Upper lobe of left lung (tissue), 6 donors: ENCODE results near the gene DAZAP1. TPM values are rescaled to one million over a fixed set of nuclear protein-coding genes. Genes with fewer than 3 reads are reported as not detected.

Experiments
- ATAC-seq, 2 donors: fragments of 200-7000 bp; cut with Tn5 transposase; one replicate each; pipeline ENCODE4 v1.9.1; 2022; ENCODE audit warnings: mild to moderate bottlenecking in 2 of 2, moderate library complexity in 2 of 2; ENCODE audit not compliant: low FRiP score in 2 of 2
- DNase-seq, 2 donors: peaks; one replicate each; pipeline ENCODE4 v3.0.0-alpha.2; 2019 to 2020
- H3K27ac ChIP-seq, 4 donors: fragments of 200-600 bp; sonication (generic); one replicate each; pipeline ENCODE4 v1.5.1; 2016 to 2019
- H3K27me3 ChIP-seq, 4 donors: fragments of 200-600 bp; sonication (generic); one replicate each; pipeline ENCODE4 v1.5.1; 2017 to 2019
- H3K36me3 ChIP-seq, 4 donors: fragments of 200-600 bp; sonication (generic); one replicate each; pipeline ENCODE4 v1.5.1; 2016 to 2019
- H3K4me1 ChIP-seq, 4 donors: fragments of 200-600 bp; sonication (generic); one replicate each; pipeline ENCODE4 v1.5.1; 2018 to 2019
- H3K4me3 ChIP-seq, 4 donors: fragments of 200-600 bp; sonication (generic); one replicate each; pipeline ENCODE4 v1.5.1; 2017 to 2019; ENCODE audit warnings: mild to moderate bottlenecking in 2 of 4, moderate library complexity in 1 of 4
- H3K9me3 ChIP-seq, 4 donors: fragments of 200-600 bp; sonication (generic); one replicate each; pipeline ENCODE4 v1.5.1; 2018 to 2019
- EP300 ChIP-seq, 4 donors: sonication (generic); formaldehyde crosslinking; IDR thresholded peaks; one replicate each; pipeline ENCODE4 v1.5.1; 2017; ENCODE audit warnings: antibody characterized with exemption in 4 of 4, control low read depth in 2 of 4
- POLR2A ChIP-seq, 4 donors: fragments of 450-650 bp; IDR thresholded peaks; one replicate each; pipeline ENCODE4 v1.5.1; 2016 to 2017; ENCODE audit warnings: antibody characterized with exemption in 4 of 4, mild to moderate bottlenecking in 2 of 4
- POLR2AphosphoS5 ChIP-seq, 2 donors: sonication (generic); formaldehyde crosslinking; IDR thresholded peaks; one replicate each; pipeline ENCODE4 v1.5.1; 2017; ENCODE audit warnings: antibody characterized with exemption in 2 of 2
- WGBS, 2 donors: methylation state at CpG; one replicate each; pipeline ENCODE4 v1.1.5; 2017 to 2018; 5-methylcytosine and 5-hydroxymethylcytosine counted together
- total RNA-seq, 6 donors: library from RNA; depleted of rRNA in 4 of 6; stranded (reverse); fragments of >200 nt in 4 of 6; gene quantifications; one replicate each; pipeline versions ENCODE4 v1.1.0 to v1.2.1, GENCODE V29; 2016 to 2021
- TF ChIP-seq, protein P1 (sequence below), 6 experiments: fragments of 450-650 bp in 4 of 6; fragments of 200-600 bp in 2 of 6; sonication (generic) in 2 of 6; IDR thresholded peaks; one replicate each; pipeline ENCODE4 v1.5.1; 2016 to 2019; ENCODE audit warnings: antibody characterized with exemption in 6 of 6
- donor health status: DM: no; HTN: no; CAD: no; lungs with moderate emphysema.
- donor health status: DM: no; HTN: yes; CAD: no; lungs with severe emphysema.

DAZAP1 gene
- total RNA-seq, 6 donors from 2014 or later: 38.9 to 107 (median 78.7) TPM

DNA sequence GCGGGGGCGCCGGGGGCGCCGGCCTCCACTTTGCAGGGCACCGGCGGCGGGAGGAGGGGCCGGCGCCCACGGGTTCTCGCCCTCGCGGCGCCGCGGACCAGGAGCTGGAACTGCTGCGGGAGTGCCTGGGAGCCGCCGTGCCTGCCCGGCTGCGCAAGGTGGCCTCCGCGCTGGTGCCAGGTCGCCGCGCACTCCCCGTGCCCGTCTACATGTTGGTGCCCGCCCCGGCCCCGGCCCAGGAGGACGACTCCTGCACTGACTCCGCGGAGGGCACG lies 59.8 kb downstream of the DAZAP1 start:
- no peaks in the 10 kb centered on the region for H3K9me3 ChIP-seq
- peak overlapping the region in 1 of 4 donors; percentile 3 for H3K4me3 ChIP-seq
- DNase-seq: no peak
- H3K27me3 ChIP-seq: peaks cover 5 to 73% (median 51%) of the 10 kb centered on the region in 4 donors
- TF ChIP-seq POLR2A (IDR thresholded peaks at IDR 0.05) (no peak), EP300 (IDR thresholded peaks at IDR 0.05) (no peak), POLR2AphosphoS5 (IDR thresholded peaks at IDR 0.05) (no peak)
- TF ChIP-seq, protein P1, sequence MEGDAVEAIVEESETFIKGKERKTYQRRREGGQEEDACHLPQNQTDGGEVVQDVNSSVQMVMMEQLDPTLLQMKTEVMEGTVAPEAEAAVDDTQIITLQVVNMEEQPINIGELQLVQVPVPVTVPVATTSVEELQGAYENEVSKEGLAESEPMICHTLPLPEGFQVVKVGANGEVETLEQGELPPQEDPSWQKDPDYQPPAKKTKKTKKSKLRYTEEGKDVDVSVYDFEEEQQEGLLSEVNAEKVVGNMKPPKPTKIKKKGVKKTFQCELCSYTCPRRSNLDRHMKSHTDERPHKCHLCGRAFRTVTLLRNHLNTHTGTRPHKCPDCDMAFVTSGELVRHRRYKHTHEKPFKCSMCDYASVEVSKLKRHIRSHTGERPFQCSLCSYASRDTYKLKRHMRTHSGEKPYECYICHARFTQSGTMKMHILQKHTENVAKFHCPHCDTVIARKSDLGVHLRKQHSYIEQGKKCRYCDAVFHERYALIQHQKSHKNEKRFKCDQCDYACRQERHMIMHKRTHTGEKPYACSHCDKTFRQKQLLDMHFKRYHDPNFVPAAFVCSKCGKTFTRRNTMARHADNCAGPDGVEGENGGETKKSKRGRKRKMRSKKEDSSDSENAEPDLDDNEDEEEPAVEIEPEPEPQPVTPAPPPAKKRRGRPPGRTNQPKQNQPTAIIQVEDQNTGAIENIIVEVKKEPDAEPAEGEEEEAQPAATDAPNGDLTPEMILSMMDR (IDR thresholded peaks at IDR 0.05): no peak
- no peak for ATAC-seq
- H3K36me3 ChIP-seq: no peaks in the 10 kb centered on the region
- H3K4me1 ChIP-seq: peaks cover 60 to 74% (median 65%) of the 10 kb centered on the region in 4 donors
- 14% methylated on average over 7 of the region's 36 CpGs; no CpG with 5 or more reads in 1 of the 2 donors for WGBS, 2 donors
- no peak overlapping the region for H3K27ac ChIP-seq

DNA sequence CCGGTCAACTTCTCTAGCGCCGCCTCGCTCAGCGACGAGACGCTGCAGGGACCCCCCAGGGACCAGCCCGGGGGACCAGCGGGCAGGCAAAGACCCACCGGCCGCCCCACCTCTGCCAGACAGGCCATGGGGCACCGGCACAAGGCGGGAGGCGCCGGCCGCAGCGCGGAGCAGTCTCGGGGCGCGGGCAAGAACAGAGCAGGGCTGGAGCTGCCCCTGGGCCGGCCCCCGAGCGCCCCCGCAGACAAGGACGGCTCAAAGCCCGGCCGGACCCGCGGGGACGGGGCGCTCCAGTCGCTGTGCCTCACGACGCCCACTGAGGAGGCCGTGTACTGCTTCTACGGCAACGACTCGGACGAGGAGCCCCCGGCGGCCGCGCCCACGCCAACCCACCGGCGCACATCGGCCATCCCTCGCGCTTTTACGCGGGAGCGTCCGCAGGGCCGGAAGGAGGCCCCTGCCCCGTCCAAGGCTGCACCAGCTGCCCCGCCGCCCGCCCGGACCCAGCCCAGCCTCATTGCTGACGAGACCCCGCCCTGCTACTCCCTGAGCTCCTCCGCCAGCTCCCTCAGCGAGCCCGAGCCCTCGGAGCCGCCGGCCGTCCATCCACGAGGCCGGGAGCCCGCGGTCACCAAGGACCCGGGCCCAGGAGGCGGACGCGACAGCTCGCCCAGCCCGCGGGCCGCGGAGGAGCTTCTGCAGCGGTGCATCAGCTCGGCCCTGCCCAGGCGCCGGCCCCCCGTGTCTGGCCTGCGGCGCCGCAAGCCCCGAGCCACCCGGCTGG lies 60.3 kb downstream of the DAZAP1 start:
- peak overlapping the region in 1 of 4 donors; percentile 3 for H3K4me3 ChIP-seq

DNA sequence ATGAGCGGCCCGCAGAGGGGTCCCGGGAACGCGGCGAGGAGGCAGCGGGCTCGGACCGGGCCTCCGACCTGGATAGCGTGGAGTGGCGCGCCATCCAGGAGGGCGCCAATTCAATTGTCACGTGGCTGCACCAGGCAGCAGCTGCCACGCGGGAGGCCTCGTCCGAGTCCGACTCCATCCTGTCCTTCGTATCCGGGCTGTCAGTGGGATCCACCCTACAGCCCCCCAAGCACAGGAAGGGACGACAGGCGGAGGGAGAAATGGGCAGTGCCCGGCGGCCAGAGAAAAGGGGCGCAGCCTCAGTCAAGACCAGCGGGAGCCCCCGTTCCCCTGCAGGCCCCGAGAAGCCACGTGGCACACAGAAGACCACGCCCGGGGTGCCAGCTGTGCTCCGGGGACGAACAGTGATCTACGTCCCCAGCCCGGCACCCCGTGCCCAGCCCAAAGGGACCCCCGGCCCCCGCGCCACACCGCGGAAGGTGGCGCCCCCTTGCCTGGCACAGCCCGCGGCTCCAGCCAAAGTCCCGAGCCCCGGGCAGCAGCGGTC lies 61.0 kb downstream of the DAZAP1 start:
- WGBS, 2 donors: 5 to 9% methylated on average over 14 to 23 of the region's 49 CpGs
- Histone ChIP-seq H3K4me1 (peaks cover 60 to 78% (median 65%) of the 10 kb centered on the region in 4 donors), H3K36me3 (no peaks in the 10 kb centered on the region), H3K9me3 (no peaks in the 10 kb centered on the region), H3K27me3 (peaks cover 5 to 81% (median 55%) of the 10 kb centered on the region in 4 donors), H3K4me3 (peak overlapping the region in 3 of 4 donors; percentile 17 to 50 (median 24)), H3K27ac (no peak overlapping the region)
- ATAC-seq (no peak), DNase-seq (peak in 1 of 2 donors; percentile 77)
- TF ChIP-seq POLR2AphosphoS5 (IDR thresholded peaks at IDR 0.05) (no peak), EP300 (IDR thresholded peaks at IDR 0.05) (no peak), POLR2A (IDR thresholded peaks at IDR 0.05) (no peak)
- TF ChIP-seq, protein P1 (IDR thresholded peaks at IDR 0.05): no peak

More for the DNA sequence above, 60.3 kb downstream of the DAZAP1 start:
- ATAC-seq: no peak
- Histone ChIP-seq H3K27me3 (peaks cover 5 to 79% (median 54%) of the 10 kb centered on the region in 4 donors), H3K36me3 (no peaks in the 10 kb centered on the region), H3K4me1 (peaks cover 60 to 78% (median 65%) of the 10 kb centered on the region in 4 donors), H3K27ac (no peak overlapping the region), H3K9me3 (no peaks in the 10 kb centered on the region)
- peak in 1 of 2 donors; percentile 85 for DNase-seq
- TF ChIP-seq POLR2AphosphoS5 (IDR thresholded peaks at IDR 0.05): no peak
- no peak for TF ChIP-seq POLR2A (IDR thresholded peaks at IDR 0.05)
- TF ChIP-seq EP300 (IDR thresholded peaks at IDR 0.05): no peak
- TF ChIP-seq, protein P1 (IDR thresholded peaks at IDR 0.05): no peak
- WGBS, 2 donors: 0 to 2% methylated on average over 1 to 13 of the region's 92 CpGs

DNA sequence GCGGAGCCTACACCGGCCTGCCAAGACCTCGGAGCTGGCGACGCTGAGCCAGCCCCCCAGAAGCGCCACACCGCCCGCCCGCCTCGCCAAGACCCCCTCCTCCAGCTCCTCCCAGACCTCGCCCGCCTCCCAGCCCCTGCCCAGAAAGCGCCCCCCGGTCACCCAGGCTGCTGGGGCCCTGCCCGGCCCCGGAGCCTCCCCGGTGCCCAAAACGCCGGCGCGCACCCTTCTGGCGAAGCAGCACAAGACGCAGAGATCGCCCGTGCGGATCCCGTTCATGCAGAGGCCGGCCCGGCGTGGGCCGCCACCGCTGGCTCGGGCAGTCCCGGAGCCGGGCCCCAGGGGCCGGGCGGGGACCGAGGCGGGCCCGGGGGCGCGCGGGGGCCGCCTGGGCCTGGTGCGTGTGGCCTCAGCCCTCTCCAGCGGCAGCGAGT lies 61.5 kb downstream of the DAZAP1 start:
- peaks cover 5 to 81% (median 55%) of the 10 kb centered on the region in 4 donors for H3K27me3 ChIP-seq
- peak overlapping the region in 3 of 4 donors; percentile 17 to 50 (median 24) for H3K4me3 ChIP-seq
- peak in 1 of 2 donors; percentile 87 for DNase-seq
- H3K4me1 ChIP-seq: peaks cover 60 to 78% (median 65%) of the 10 kb centered on the region in 4 donors
- TF ChIP-seq EP300 (IDR thresholded peaks at IDR 0.05): no peak
- TF ChIP-seq, protein P1 (IDR thresholded peaks at IDR 0.05): no peak
- TF ChIP-seq POLR2A (IDR thresholded peaks at IDR 0.05): no peak
- no peak for TF ChIP-seq POLR2AphosphoS5 (IDR thresholded peaks at IDR 0.05)
- ATAC-seq: no peak
- H3K9me3 ChIP-seq: no peaks in the 10 kb centered on the region
- WGBS, 2 donors: 0 to 3% methylated on average over 1 to 21 of the region's 47 CpGs
- no peak overlapping the region for H3K27ac ChIP-seq
- H3K36me3 ChIP-seq: no peaks in the 10 kb centered on the region
